Fibroblast of lung (primary cell): ENCODE measurements around the gene CYP26B1.

Experiments used
- CTCF ChIP-seq, 2 donors: IDR thresholded peaks in 1 of 2; conservative IDR thresholded peaks in 1 of 2; 1 replicate in 1 of 2; 2 replicates in 1 of 2; pipeline ENCODE4 v1.5.1; 2011 to 2012; ENCODE audit warnings: low read length in 2 of 2, control low read depth in 1 of 2, inconsistent platforms in 1 of 2, low read depth in 1 of 2, mild to moderate bottlenecking in 1 of 2
- EZH2 ChIP-seq: IDR thresholded peaks from 2 replicates; pipeline ENCODE4 v1.5.1; 2012; ENCODE audit warnings: low read length, control low read depth, mild to moderate bottlenecking; ENCODE audit errors: missing control alignments

GRCh38 chr2:72149556-72150156 lies 2.0 kb upstream of the CYP26B1 start:
- TF ChIP-seq EZH2 (peak; percentile 94), CTCF (conservative IDR thresholded peaks at IDR 0.05 in 1 of 2, IDR thresholded peaks at IDR 0.05 in 1 of 2; ENCODE audit: low read depth in 1 of 2, low read length in 2 of 2) (no peak)
